Measurements from ENCODE around the gene STX19.

The STX19 gene

GRCh38 chr3:94026623-94027022 is 1.8 kb downstream of the STX19 start:
- DNase-seq: no peak

- no peak for DNase-seq
Observed at GRCh38 chr3:94024385-94024784, 4.0 kb downstream of the STX19 start.

- DNase-seq: no peak
Observed at GRCh38 chr3:94020293-94020692, 8.1 kb downstream of the STX19 start.

GRCh38 chr3:94019659-94020058 is 8.7 kb downstream of the STX19 start:
- DNase-seq: no peak

- no peak for DNase-seq
Observed at GRCh38 chr3:94015025-94015424, 13.4 kb downstream of the STX19 start.

GRCh38 chr3:94012185-94012584 is 16.2 kb downstream of the STX19 start:
- no peak for DNase-seq

GRCh38 chr3:94011233-94011711 is 17.1 kb downstream of the STX19 start:
- no peak for DNase-seq

GRCh38 chr3:94009608-94010007 is 18.8 kb downstream of the STX19 start:
- DNase-seq: no peak

- DNase-seq: no peak
Observed at GRCh38 chr3:94008253-94008652, 20.1 kb downstream of the STX19 start.

GRCh38 chr3:94004301-94004910 is 24.0 kb downstream of the STX19 start:
- peak; percentile 77 for DNase-seq

GRCh38 chr3:94001827-94002495 is 26.4 kb downstream of the STX19 start:
- no peak for DNase-seq

GRCh38 chr3:94001191-94001590 is 27.2 kb downstream of the STX19 start:
- DNase-seq: no peak

- DNase-seq: no peak
Observed at GRCh38 chr3:93994056-93994455, 34.3 kb downstream of the STX19 start.

GRCh38 chr3:93992207-93992606 is 36.2 kb downstream of the STX19 start:
- DNase-seq: no peak

GRCh38 chr3:93991631-93992030 is 36.8 kb downstream of the STX19 start:
- no peak for DNase-seq

GRCh38 chr3:93989241-93989640 is 39.2 kb downstream of the STX19 start:
- no peak for DNase-seq

- DNase-seq: no peak
Observed at GRCh38 chr3:93988764-93989163, 39.6 kb downstream of the STX19 start.

- DNase-seq: no peak
Observed at GRCh38 chr3:93988283-93988682, 40.1 kb downstream of the STX19 start.

GRCh38 chr3:93984618-93985017 is 43.8 kb downstream of the STX19 start:
- no peak for DNase-seq

GRCh38 chr3:93983408-93983807 is 45.0 kb downstream of the STX19 start:
- DNase-seq: no peak

- no peak for DNase-seq
Observed at GRCh38 chr3:93981649-93982048, 46.7 kb downstream of the STX19 start.

- peak; percentile 99 for DNase-seq
Observed at GRCh38 chr3:93979850-93980676, 48.3 kb downstream of the STX19 start, which contains the start of gene ARL13B. Gene ARL13B, plus strand, starts transcription at chr3:93980155. Its CDS starts 269 bp downstream, at chr3:93980424.

All from hematopoietic multipotent progenitor cell treated with erythropoietin and hydrocortisone succinate and interleukin-3 and kit ligand, for 8 days (in vitro differentiated cells).